B cell (primary cell): Measurements from ENCODE around the gene ARHGAP27. TPM values are rescaled to one million over a fixed set of nuclear protein-coding genes. Genes with fewer than 3 reads are reported as not detected.

Experiments used
- ATAC-seq: fragments of 200-7000 bp; cut with Tn5 transposase; one replicate; pipeline ENCODE4 v1.10.0; 2021; ENCODE audit warnings: low read depth, mild to moderate bottlenecking, moderate number of reproducible peaks, moderate library complexity
- CTCF ChIA-PET: fragments of 350-600 bp; sonication (Branson Sonifier 250); formaldehyde crosslinking; loops from one replicate; lab custom pipeline; 2021; ENCODE audit warnings: antibody characterized with exemption, inconsistent platforms; lab: Charles Lee
- POLR2A ChIA-PET: fragments of 350-600 bp; sonication (Branson Sonifier 250); formaldehyde crosslinking; loops from one replicate; lab custom pipeline; 2021; ENCODE audit warnings: antibody characterized with exemption; lab: Charles Lee
- DNase-seq: peaks from one replicate; pipeline ENCODE4 v3.0.0; 2013
- H2AFZ ChIP-seq: 2 replicates; pipeline ENCODE4 v1.6.1; 2012; ENCODE audit warnings: mild to moderate bottlenecking, low read depth, low read length; ENCODE audit not compliant: insufficient read depth, poor library complexity, severe bottlenecking
- H3K27ac ChIP-seq, 2 donors: 1 replicate in 1 of 2; 2 replicates in 1 of 2; pipeline ENCODE4 v1.5.1; 2012 to 2013; ENCODE audit warnings: low read length in 2 of 2, mild to moderate bottlenecking in 2 of 2, moderate library complexity in 1 of 2
- H3K27me3 ChIP-seq, 4 experiments: fragments of 200-600 bp in 1 of 4; sonication (generic) in 1 of 4; replicated peaks in 1 of 4; 1 replicate in 2 of 4; 2 replicates in 2 of 4; pipeline versions ENCODE4 v1.6.1 to v1.7.0; 2013 to 2016; ENCODE audit warnings: low read length in 3 of 4, mild to moderate bottlenecking in 2 of 4, mixed read lengths in 1 of 4, moderate library complexity in 1 of 4; ENCODE audit not compliant: insufficient read depth in 4 of 4, control insufficient read depth in 3 of 4; ENCODE audit errors: control extremely low read depth in 1 of 4
- H3K36me3 ChIP-seq, 2 experiments: replicated peaks in 1 of 2; 1 replicate in 1 of 2; 2 replicates in 1 of 2; pipeline versions ENCODE4 v1.6.1 to v1.7.1; 2013; ENCODE audit warnings: low read length in 1 of 2; ENCODE audit not compliant: insufficient read depth in 2 of 2, control insufficient read depth in 1 of 2; ENCODE audit errors: control extremely low read depth in 1 of 2, extremely low read depth in 1 of 2
- H3K4me1 ChIP-seq, 2 donors: fragments of 200-600 bp in 1 of 2; sonication (generic) in 1 of 2; 1 replicate in 1 of 2; 2 replicates in 1 of 2; pipeline versions ENCODE4 v1.5.1 to v1.6.1; 2013 to 2017; ENCODE audit warnings: low read length in 2 of 2; ENCODE audit not compliant: control insufficient read depth in 2 of 2, insufficient read depth in 2 of 2
- H3K4me2 ChIP-seq: replicated peaks from 2 replicates; pipeline ENCODE3; 2012; ENCODE audit warnings: mild to moderate bottlenecking, low read depth, low read length; ENCODE audit not compliant: poor library complexity, severe bottlenecking
- H3K4me3 ChIP-seq, 5 experiments: fragments of 200-600 bp in 1 of 5; sonication (generic) in 1 of 5; 1 replicate in 3 of 5; 2 replicates in 2 of 5; pipeline versions ENCODE4 v1.5.1 to v1.7.0; 2011 to 2016; ENCODE audit warnings: low read length in 4 of 5, mild to moderate bottlenecking in 4 of 5, low read depth in 2 of 5, control low read depth in 1 of 5, moderate library complexity in 1 of 5; ENCODE audit not compliant: insufficient read depth in 1 of 5; ENCODE audit errors: control extremely low read depth in 1 of 5, extremely low read depth in 1 of 5
- H3K79me2 ChIP-seq: fragments of 200-600 bp; sonication (generic); one replicate; pipeline ENCODE4 v1.6.0; 2016; ENCODE audit warnings: low read length; ENCODE audit not compliant: control insufficient read depth, insufficient read depth
- H3K9ac ChIP-seq: fragments of 200-600 bp; sonication (generic); 2 replicates; pipeline ENCODE4 v1.6.1; 2017; ENCODE audit warnings: mild to moderate bottlenecking, low read length, moderate library complexity
- H3K9me3 ChIP-seq, 3 donors: one replicate each; pipeline versions ENCODE4 v1.6.1 to v1.7.1; 2013; ENCODE audit warnings: low read length in 2 of 3; ENCODE audit not compliant: control insufficient read depth in 2 of 3, insufficient read depth in 1 of 3; ENCODE audit errors: control extremely low read depth in 1 of 3
- H4K20me1 ChIP-seq: 2 replicates; pipeline ENCODE4 v1.6.0; 2012; ENCODE audit warnings: mild to moderate bottlenecking, low read length; ENCODE audit not compliant: insufficient read depth, control insufficient read depth, poor library complexity, severe bottlenecking
- H3K27ac Mint-ChIP-seq: one replicate; pipeline ENCODE4 v1.8.0; 2021; ENCODE audit warnings: mixed read lengths
- H3K27me3 Mint-ChIP-seq: one replicate; pipeline ENCODE4 v1.8.0; 2021; ENCODE audit warnings: mixed read lengths
- H3K4me1 Mint-ChIP-seq: one replicate; pipeline ENCODE4 v1.8.0; 2021; ENCODE audit warnings: mixed read lengths
- H3K4me3 Mint-ChIP-seq: one replicate; pipeline ENCODE4 v1.8.0; 2021; ENCODE audit warnings: mixed read lengths
- H3K9me3 Mint-ChIP-seq: one replicate; pipeline ENCODE4 v1.8.0; 2022; ENCODE audit warnings: mixed read lengths; ENCODE audit not compliant: insufficient read depth
- CTCF ChIP-seq: fragments of 200-600 bp; IDR thresholded peaks from one replicate; pipeline ENCODE4 v1.8.0; 2022; ENCODE audit warnings: antibody characterized with exemption, mild to moderate bottlenecking
- EZH2 ChIP-seq: IDR thresholded peaks from 2 replicates; pipeline ENCODE4 v1.6.1; 2012; ENCODE audit warnings: borderline replicate concordance, low read depth, mild to moderate bottlenecking, moderate library complexity, low read length; ENCODE audit not compliant: insufficient read depth, poor library complexity, severe bottlenecking
- WGBS: methylation state at CpG from one replicate; pipeline ENCODE4 v1.1.5; 2013; ENCODE audit warnings: missing lambda C conversion rate; ENCODE audit not compliant: insufficient coverage; 5-methylcytosine and 5-hydroxymethylcytosine counted together
- intact Hi-C: fragments of 100-400 bp; cut with micrococcal nuclease; formaldehyde crosslinking; loops from one replicate; pipeline ENCODE4 v1.10.0; 2022
- polyA plus RNA-seq: library from polyadenylated mRNA; depleted of rRNA; stranded (reverse); fragments of >200 nt; gene quantifications from 2 replicates; pipeline ENCODE4 v1.2.3, GENCODE V29; 2012
- total RNA-seq, 2 donors: library from RNA; stranded (reverse); fragments of 120-200 nt in 1 of 2; gene quantifications; 1 replicate in 1 of 2; 2 replicates in 1 of 2; pipeline versions ENCODE4 v1.2.3 to v1.2.4, GENCODE V29; 2013 to 2022

ARHGAP27 gene
- total and polyA plus RNA-seq, 2 donors (not counting 1 experiment from before 2014, with no cell fraction given), result 159 to 227 TPM

DNA sequence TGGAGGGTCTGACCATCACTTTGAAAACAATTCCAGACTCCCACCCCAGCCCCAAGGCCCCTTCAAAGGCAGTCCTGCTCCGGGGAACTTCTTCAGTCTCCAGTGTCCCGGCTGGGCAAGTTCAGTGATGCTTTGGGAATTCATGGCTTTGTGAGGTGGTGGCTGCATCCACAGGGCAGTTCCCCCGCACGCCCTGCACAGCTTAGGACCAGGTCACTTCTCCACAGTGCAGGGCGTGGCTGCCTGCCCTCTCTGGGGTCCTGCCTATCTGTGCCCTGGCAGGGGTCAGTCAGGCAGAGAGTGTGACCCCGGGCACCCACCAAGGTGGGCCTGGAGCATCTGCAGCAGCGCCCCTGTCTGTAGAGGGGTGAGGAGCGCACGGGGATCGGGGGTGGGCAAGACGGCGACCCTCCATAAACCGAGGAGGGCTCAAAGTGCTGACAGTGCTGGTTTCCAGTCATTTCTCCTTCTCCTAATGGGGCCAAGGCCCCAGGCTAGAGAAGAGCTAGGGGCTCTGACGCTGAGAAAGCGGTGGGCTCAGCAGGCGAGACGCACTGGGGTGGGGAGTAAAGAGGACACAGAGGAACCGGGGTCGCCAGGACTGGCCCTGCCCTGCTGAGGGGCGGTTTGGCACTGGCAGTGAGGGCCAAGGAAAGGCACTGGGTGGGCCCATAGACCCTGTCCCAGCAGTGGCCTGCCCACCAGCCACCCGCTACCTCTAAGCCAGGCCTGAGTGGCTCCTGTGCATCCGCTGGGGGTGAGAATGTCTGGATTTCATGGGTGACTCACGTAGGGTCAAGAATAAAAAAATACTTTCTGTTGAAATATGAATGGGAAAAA, 4.2 kb upstream of the ARHGAP27 start:
- Histone ChIP-seq H3K4me2 (no peak overlapping the region), H2AFZ (no peak overlapping the region), H4K20me1 (no peaks in the 10 kb centered on the region), H3K9ac (no peak overlapping the region), H3K27me3 (no peaks in the 10 kb centered on the region), H3K36me3 (peaks cover 2 to 15% of the 10 kb centered on the region in 2 experiments), H3K27ac (no peak overlapping the region), H3K9me3 (no peaks in the 10 kb centered on the region), H3K4me3 (no peak overlapping the region), H3K4me1 (peaks cover 12 to 21% of the 10 kb centered on the region in 2 donors), H3K79me2 (no peaks in the 10 kb centered on the region)
- Mint-ChIP-seq H3K9me3 (no peaks in the 10 kb centered on the region), H3K27ac (no peak overlapping the region), H3K27me3 (no peaks in the 10 kb centered on the region), H3K4me3 (no peak overlapping the region), H3K4me1 (peaks cover 14% of the 10 kb centered on the region)
- TF ChIP-seq EZH2 (no peak), CTCF (no peak)
- intact Hi-C loops, result no loop called here
- ChIA-PET POLR2A (interaction anchor here (0.6 kb wide), 1 partner anchor 24 kb away, joined by 7 read pairs; no protein-coding TSS in a partner anchor), CTCF (no interaction called here)
- DNase-seq (no peak), ATAC-seq (no peak)
- 98% methylated on average over 16 of the region's 23 CpGs for WGBS

GRCh38 chr17:45436161-45436560, 3.5 kb upstream of the ARHGAP27 start:
- Histone ChIP-seq H3K9ac (no peak overlapping the region), H3K27me3 (no peaks in the 10 kb centered on the region), H3K36me3 (peaks cover 2 to 15% of the 10 kb centered on the region in 2 experiments), H3K4me3 (no peak overlapping the region), H3K4me2 (no peak overlapping the region), H3K79me2 (no peaks in the 10 kb centered on the region), H2AFZ (no peak overlapping the region), H3K9me3 (no peaks in the 10 kb centered on the region), H3K27ac (no peak overlapping the region), H4K20me1 (no peaks in the 10 kb centered on the region), H3K4me1 (peaks cover 13 to 23% of the 10 kb centered on the region in 2 donors)
- POLR2A ChIA-PET, result no interaction called here
- CTCF ChIA-PET, result no interaction called here
- Mint-ChIP-seq H3K4me1 (peaks cover 17% of the 10 kb centered on the region), H3K27ac (no peak overlapping the region), H3K9me3 (no peaks in the 10 kb centered on the region), H3K4me3 (no peak overlapping the region), H3K27me3 (no peaks in the 10 kb centered on the region)
- no peak for ATAC-seq
- DNase-seq, result no peak
- TF ChIP-seq EZH2 (no peak), CTCF (no peak)
- intact Hi-C loops, result no loop called here
- 93% methylated on average over 10 of the region's 10 CpGs for WGBS
